HUDEP-2 (cell line): ENCODE measurements around the gene SLC10A3.

Source experiments
- DNase-seq, 76 experiments: peaks; one replicate each; lab custom pipeline; 2025; ENCODE audit not compliant: unreplicated experiment in 76 of 76; lab: John Stamatoyannopoulos, UW

Gene SLC10A3

GRCh38 chrX:154467556-154467955 is 22.9 kb downstream of the SLC10A3 start:
- no peak for DNase-seq

DNA sequence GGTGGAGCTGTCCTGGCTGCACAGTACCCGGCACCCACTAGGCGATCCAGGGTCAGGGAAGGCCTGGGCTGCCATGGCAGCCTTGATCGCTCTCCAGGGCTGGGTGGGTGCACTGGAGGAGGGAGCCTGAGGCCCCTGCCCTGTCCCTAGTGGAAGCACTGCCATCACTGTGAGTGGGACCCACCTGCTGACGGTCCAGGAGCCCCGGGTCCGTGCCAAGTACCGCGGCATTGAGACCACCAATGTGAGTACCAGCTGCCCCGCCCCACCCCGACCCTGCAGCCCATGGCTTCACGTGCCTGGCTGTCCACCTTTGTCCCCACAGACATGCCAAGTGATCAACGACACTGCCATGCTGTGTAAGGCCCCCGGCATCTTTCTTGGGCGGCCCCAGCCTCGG is 23.5 kb downstream of the SLC10A3 start:
- DNase-seq = no peak

GRCh38 chrX:154466036-154466435 is 24.4 kb downstream of the SLC10A3 start:
- DNase-seq = no peak

DNA sequence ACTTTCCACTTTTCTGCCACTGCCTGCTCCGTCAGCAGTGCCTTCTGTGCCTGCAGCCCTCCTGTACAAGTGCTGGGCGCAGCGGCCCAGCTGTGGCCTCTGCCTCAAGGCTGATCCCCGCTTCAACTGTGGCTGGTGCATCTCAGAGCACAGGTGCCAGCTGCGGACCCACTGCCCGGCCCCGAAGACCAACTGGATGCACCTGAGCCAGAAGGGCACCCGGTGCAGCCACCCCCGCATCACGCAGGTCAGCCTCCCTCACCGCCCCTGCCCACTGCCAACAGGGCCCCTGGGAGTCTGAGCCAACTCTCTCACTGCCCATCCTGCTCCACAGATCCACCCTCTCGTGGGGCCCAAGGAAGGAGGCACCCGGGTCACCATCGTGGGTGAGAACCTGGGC is 24.8 kb downstream of the SLC10A3 start:
- DNase-seq = no peak

DNA sequence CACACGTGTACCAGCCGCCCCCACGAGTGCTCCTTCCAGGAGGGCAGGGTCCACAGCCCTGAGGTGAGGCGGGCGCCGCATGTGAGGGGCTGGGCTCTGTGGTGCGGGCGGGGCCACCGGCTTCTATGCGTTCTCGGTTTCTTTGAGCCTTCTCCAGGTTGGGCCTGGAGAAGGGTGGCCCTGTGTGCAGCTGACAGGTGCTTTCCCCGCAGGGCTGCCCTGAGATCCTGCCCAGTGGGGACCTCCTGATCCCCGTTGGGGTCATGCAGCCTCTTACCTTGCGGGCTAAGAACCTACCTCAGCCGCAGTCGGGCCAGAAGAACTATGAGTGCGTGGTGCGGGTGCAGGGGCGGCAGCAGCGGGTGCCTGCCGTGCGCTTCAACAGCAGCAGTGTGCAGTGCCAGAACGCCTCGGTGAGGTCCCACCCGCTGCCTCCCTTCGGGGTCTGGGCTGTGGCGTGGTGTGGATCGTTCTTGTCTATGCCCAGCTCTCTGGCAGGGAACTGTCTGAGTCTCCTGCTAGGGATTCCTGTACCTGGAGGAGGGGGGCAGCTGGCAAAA is 25.5 kb downstream of the SLC10A3 start:
- DNase-seq = no peak

DNA sequence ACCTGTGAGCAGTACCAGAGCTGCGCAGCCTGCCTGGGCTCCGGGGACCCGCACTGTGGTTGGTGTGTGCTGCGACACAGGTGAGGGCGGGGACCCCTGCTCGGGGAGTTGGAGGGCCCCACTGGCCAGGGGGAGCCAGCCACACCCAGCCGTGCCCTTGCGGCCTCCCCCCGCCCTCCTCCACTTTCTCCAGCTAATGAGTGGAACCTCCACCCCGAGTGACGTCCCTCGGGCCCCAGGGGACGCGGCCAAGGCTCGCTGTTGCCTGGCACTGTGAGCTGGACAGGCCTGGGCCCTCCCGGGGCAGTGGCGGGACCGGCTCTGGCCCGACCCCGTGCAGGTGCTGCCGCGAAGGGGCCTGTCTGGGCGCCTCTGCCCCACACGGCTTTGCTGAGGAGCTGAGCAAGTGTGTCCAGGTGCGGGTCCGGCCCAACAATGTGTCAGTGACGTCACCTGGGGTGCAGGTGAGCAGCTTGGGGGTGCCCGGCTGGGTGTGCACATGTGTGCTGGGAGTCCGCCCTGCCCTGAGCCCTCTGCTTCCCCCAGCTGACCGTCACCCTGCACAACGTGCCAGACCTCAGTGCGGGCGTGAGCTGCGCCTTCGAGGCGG is 26.7 kb downstream of the SLC10A3 start:
- DNase-seq = no peak

DNA sequence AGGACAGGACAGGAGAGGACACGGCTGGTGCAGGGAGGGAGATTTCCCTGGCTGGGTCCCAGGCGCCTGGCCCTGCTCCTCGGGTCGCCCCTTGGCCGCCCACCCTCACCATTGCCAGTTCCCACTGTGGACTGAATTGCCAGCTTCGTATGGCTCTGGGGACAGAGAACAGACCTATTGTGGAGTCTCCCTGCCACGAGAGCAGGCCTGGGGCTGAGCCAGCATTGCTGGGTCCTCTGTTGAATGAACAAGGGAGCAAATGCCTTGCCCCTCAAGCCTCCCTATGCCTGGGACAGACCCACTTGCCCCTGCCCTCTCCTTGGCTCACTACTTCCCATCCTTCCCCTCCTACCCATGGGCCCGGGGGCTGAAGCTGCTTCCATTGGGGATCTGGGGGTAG is 28.0 kb downstream of the SLC10A3 start:
- no peak for DNase-seq

DNA sequence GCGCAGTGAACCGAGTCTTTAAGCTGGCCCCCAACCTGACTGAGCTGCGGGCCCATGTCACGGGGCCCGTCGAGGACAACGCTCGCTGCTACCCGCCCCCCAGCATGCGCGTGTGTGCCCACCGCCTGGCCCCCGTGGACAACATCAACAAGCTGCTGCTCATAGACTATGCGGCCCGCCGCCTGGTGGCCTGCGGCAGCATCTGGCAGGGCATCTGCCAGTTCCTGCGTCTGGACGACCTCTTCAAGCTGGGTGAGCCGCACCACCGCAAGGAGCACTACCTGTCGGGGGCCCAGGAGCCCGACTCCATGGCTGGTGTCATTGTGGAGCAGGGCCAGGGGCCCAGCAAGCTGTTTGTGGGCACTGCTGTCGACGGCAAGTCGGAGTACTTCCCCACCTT is 30.1 kb downstream of the SLC10A3 start:
- DNase-seq = no peak

GRCh38 chrX:154459832-154460231 is 30.6 kb downstream of the SLC10A3 start:
- peak in 10 of 76 experiments; percentile 1 to 21 (median 12) for DNase-seq

- DNase-seq = peak in 53 of 76 experiments; percentile 1 to 64 (median 22)
Measured at GRCh38 chrX:154458954-154459778, 31.3 kb downstream of the SLC10A3 start.

DNA sequence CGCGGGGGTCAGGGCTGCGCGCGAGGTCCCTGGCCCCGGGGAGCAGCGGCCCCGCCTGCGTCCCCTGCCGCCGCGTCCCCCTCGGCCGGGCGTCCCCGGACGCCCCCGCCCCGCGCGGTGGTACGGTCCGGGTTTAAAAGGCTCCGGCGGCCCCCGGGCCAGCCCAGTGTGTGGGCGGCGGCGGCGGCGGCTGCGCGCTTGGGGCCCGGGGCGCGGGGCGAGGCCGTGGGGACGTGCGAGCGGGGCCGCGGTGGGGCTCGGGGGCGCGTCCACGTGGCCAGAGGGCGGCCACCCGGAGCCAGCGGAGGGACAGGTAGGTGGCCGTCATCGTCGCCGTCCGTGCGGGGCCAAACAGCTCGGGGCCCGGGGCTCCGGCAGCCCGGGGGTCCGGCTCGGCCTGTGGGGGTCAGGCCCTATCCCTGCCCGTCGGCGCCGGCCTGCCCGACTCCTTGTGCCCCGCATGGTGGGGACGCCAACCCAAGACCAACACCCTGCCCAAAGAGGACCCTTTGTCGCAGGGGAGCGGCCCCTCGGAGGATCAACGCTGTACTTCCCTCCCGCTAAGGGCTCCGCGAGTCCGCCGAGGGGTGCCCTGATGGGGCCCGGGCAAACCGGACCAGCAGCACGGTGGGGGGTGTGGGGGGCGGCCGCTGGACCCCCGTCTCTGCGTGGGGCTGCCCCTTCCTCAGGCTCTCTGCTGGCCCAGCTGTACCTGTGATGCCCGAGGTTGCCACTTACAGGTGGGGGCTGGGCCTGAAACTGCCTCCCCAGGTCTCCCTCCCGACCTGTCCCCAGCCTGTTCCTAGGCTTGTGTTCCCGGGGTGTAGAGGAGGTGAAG is 32.1 kb downstream of the SLC10A3 start, which contains the start of gene PLXNA3:
Gene PLXNA3 (plus strand): TSS at position 166 of the 838 bp plus-strand sequence. CDS start 1,903 bp downstream, outside the sequence.
- peak in 8 of 76 experiments; percentile 1 to 36 (median 20) for DNase-seq

DNA sequence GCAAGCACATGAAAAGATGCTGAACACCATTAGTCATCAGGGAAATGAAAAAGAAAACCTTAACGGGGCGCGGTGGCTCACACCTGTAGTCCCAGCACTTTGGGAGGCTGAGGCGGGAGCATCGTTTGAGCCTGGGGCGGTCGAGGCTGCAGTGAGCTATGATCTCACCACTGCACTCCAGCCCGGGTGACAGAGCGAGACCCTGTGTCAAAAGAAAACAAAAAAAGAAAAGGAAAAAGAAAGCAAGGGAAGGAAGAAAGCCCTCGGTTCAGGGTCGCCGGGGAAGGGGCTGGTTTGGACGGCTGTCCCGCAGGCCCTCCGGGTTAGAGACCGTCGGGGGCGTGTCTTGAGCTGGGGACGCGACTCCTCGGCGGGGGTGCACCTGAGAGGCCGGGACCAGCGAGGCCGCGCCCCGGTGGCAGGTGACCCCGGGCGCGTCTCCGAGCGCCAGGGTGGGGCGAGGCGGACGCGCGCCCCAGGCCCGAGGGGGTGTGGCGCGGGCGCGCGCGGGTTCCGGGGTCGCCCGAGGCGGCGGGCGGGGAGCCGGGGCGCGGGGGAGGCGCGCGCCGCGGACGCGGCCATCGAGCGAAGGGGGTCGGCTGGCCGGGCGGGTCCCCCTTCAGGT is 32.8 kb downstream of the SLC10A3 start:
- DNase-seq = peak in 5 of 76 experiments; percentile 7 to 36 (median 13)

DNA sequence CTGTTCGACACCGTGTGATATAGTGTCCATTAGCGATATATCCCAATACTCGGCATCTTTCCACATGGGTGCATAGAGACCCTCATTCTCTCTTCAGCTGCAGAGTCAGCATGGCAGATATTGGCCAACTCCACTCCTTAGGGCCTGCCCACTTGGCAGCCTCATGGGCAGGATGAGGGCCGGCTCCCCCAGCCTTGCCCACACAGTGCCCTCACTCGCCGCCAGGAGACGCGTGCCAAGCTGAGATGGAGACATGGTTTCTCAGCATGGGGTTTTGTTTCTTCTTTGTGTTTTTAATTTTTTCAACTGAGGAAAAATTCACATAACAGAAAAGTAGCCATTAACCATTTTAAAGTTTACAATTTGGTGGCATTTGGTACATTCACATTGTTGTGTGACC is 37.6 kb downstream of the SLC10A3 start:
- DNase-seq = no peak

DNA sequence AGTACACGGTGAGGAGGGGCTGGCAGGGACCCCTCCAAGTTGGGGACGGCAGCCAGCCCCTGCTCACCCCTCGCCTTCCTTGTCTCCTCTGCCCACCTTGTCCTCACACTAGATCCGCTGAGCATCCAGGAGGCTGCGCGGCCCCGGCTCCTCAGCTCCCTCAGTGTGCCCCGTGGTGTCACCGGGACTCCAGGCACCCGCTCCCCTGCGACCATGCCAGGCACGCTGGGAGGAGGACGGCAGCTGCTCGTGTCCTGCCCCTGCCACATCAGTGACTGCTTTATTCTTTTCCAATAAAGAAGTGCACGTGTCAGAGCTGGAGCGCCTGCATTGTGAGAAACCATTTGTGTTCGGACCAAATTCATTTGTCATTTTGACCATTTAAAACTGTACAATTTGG is 40.1 kb downstream of the SLC10A3 start:
- no peak for DNase-seq

DNA sequence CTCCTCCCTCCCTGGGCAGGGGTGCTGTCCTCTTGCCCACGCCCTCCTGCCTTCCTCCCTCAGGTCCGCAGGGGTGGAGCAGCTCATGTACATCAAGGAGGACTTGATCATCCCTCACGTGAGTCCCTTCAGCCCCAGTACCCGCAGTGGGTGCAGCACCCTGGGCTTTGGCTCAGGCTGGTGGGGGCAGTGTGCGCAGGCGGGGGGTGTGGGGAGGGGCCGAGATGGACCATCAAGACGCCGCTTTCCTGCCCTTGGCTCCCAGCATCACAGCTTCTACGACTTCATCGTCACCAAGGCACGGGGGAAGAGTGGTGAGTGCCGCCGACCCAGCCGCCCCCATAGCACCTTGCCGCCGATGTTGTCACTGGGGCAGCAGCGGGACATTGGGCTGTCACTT is 40.8 kb downstream of the SLC10A3 start:
- no peak for DNase-seq

DNA sequence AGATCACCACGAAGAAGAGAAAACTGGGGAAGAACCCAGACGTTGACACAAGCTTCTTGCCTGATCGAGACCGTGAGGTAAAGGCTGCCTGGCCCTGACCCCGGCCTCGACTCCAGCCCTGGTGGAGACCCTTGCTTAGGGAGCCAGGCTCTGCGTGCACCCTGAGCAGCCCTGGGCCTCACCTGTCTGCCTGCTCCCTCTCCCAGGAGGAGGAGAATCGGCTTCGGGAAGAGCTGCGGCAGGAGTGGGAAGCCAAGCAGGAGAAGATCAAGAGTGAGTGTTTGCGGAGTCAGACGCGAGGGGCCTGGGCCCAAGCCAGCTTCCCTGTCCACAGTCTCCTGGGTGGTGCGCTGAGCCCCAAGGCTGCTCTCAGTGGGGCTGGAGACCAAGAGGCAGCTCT is 41.9 kb downstream of the SLC10A3 start:
- DNase-seq = no peak

- no peak for DNase-seq
Measured at GRCh38 chrX:154446430-154446829, 44.0 kb downstream of the SLC10A3 start.

DNA sequence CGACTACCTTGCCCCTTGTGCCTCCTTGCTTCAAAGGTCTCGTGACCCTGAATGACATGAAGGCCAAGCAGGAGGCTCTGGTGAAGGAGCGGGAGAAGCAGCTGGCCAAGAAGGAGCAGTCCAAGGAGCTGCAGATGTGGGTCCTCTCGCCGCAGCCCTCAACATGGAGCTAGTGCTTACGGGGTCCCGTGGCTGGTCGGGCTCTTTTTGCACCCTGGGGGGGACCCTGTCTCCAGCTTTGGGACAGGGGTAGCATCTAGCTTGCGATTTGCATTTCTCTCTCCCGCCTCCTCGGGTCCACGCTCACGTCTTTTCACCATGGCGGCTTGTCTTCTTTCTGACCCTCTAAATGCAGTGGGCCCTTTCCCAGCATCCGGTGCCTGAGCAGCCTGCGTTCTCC is 44.7 kb downstream of the SLC10A3 start:
- DNase-seq = no peak

- DNase-seq = no peak
Measured at GRCh38 chrX:154444755-154445246, 45.6 kb downstream of the SLC10A3 start.
